CD4-positive, alpha-beta T cell treated with Interleukin-12 subunit alpha and Interleukin-12 subunit beta, for 1 hour (primary cell): ENCODE data around the gene CYLD.

ENCODE experiments used
- DNase-seq: peaks from one replicate; pipeline ENCODE4 v3.0.0-alpha.2; 2020

The CYLD gene

DNA sequence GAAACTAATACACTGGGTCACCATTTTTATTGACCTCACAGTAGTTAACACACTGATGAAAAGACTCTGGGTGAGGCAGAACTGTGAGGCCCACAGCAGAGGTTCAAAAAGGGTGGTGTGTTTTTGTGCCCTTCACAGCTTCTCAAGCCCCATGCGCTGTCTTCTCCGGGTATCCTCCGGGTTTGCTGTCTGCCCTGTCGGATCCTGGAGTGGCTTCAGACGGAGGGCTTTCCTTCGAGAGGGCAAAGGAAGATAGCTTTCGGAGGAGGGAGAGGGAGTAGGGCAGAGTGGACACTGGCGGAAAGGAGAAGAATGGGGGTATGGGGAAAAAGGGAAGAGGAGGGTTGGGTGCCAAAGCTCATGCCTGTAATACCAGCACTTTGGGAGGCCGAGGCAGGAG lies 80.8 kb downstream of the CYLD start:
- no peak for DNase-seq

DNA sequence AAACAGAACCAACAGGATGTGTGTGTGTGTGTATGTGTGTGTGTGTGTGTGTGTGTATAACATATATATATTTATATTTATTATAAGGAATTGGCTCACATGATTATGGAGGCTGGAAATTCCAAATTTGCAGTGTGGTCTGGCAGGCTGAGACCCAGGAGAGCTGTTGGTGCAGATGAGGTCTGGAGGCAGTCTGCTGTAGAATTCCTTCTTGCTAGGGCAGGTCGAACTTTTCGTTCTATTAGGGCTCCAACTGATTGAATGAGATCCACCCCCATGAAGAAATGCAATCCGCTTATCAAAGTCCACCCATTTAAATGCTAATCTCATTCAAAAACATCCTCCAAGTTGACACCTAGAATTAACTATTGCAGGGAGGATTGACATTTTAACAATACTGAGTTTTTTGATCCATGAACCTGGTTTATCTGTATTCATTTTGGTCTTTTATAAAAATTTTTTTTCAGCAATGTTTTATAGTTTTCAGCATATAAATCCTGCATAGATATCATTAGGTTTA lies 85.0 kb downstream of the CYLD start:
- no peak for DNase-seq

GRCh38 chr16:50828164-50828702 lies 86.3 kb downstream of the CYLD start:
- no peak for DNase-seq

- no peak for DNase-seq
These were observed 88.8 kb downstream of the CYLD start for GRCh38 chr16:50830698-50831097.

DNA sequence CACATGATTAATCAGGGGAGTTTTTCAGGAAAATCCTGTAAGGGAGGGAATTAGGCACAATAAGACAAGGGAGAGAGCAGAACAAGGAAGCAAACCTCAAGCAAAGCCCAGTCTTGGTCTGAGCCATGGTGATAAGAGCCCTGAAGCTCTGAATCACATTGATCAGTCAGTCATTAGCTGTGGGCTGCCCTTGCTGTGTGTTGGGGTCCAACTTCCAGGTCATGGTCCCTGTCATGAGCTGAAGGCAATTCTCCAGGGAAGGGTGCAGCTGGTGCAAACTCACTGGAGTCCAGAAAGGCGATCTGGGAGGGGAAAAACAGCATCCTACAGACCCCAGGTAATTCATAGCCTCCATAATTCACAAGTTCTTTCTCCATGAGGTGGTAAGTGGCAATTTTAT lies 89.9 kb downstream of the CYLD start:
- no peak for DNase-seq

DNA sequence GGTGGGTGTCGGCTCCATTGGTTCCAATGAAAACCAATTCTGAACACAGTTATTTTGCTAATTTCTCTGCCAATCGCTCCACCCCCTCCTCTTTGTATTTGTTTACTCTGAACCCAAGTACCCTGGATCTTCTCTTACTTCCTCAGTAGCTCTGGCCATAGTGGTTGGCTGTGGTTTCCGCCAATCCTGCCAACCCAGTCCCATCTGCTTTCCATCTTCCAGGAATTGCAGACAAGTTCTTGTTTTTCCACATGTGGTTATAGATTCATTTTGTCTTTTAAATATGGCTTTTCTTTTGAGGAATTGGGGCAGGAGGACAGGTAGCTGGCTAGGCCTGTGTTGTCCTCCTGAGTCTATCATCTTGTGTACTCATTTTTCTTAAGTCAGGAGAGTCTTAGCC lies 92.0 kb downstream of the CYLD start:
- no peak for DNase-seq

GRCh38 chr16:50834701-50835100 lies 92.8 kb downstream of the CYLD start:
- DNase-seq = no peak

DNA sequence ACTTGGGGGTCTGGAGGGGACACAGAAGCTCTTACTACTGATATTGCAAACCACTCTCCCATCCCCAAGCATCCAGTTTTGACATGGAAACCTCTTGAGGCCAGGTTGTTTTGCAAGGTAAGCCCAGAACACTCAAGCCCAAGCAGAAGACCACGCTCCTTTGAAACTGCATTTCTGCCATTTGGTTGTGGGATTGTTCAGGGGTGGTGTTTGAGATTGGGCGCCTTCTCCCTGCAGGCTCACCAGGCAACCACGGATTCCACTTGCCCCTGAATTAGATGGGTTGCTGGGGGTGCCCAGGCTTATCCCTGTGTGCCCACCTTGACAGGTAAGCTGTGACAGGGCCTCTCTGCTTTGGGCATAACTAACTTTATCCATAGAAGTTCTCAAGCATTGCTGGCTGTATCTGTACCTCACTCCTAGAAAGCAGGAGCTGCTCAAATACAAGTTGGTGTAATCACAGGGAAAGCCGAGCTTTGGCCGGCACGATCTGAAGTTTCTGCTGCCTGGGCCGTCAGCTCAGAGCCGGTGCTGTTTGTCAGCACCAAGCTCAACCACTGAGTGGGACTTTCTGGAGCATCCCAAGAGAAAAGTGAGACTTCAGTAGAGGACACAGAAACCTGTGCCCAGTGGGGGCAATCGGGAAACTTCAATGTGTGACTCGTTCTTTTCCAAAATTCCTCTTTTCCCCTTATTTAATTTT lies 93.6 kb downstream of the CYLD start:
- DNase-seq = no peak

DNA sequence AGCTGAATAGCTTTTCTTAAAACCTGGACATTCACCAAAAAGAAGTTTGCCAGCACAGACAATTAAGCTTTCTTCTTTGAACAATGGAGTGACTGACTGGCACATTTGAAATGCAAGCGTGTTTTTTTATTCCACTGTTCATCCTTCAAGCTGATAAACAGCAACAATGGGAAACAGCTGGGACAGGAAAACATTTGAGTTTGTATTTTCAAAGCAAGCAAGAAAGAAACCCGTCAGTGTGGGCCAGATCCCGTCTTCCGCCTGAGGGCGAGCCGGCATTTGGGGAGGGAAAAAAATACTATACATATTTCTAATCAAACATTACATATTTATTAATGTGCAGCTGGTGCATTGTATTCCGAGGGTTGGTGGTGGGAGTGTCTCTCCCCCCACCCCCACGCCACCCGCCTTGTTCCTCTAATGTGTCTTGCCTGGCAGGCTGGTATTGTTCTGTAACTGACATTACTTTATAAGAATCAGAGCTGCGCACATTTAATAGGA lies 94.3 kb downstream of the CYLD start:
- DNase-seq = no peak

- no peak for DNase-seq
These were observed 95.4 kb downstream of the CYLD start for GRCh38 chr16:50837324-50837723.

DNA sequence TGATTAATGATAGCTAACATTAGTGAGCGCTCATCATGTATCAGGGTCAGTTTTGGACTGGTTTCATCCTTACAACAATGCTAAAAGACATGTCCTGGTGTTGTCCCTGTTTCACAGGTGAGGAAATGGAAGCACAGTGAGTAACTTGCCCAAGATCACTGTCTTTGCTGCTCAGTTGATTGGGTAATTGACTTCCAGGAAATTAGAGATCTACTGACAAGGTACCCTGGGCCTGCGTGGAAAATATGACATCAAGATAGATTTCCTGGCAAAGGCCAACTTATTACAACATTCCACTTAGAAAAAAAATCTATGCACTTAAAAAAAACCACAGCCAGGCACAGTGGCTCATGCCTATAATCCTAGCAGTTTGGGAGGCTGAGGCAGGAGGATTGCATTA lies 96.3 kb downstream of the CYLD start:
- no peak for DNase-seq

DNA sequence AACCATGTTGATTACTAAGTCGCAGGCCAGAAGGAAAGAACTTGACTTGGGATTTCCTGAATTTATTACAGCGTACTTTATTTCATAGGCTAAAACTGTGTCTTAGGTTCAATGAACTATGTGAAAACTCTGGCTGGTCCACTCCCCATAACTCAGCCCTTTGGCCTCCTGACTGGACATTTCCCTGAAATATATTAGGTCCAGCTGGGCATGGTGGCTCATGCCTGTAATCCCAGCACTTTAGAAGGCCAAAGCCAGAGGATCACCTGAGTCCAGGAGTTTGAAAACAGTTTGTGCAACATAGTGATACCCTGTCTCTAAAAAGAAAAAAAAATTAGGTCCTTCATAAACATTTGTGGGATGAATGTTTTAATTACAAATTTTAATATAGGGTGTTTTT lies 97.0 kb downstream of the CYLD start:
- no peak for DNase-seq

GRCh38 chr16:50839356-50839755 lies 97.5 kb downstream of the CYLD start:
- no peak for DNase-seq

DNA sequence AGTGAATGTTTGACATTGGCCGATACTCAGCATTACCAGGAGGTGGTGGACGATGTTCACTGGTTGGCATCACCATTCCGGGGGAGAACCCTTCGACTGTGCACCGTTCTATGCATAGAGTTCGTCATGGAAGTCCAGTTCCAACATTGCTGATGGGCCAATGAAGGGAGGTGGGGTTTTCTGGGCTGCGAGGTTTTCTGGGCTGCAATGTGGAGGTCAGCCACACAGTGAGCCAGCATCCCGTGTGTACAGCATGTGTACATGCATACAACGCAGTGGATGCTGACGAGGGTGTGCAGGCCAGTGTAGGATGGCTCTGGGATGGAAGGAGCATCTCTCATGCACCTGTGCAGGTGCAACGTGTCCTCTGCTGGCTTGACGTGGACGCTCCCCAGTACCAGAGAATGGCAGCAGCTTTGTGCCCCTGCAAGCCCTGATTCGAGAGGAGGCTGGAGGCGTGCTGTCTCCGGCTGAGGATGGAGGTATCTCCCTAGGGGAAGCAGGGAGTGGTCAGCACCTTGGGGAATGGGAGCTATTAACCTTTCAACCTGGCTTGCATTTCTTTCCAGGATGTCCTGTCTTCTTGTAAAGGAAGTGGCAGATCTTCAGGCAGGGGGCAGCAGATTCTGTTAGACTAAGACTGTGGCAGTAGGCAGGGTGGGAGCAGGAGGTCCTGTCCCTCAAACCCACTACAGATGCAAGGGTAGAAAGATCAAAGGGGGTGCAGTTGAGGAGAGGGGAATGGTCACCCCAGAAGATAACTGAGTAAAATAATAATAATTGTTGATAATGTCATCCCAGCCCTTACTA lies 98.2 kb downstream of the CYLD start:
- DNase-seq = no peak

DNA sequence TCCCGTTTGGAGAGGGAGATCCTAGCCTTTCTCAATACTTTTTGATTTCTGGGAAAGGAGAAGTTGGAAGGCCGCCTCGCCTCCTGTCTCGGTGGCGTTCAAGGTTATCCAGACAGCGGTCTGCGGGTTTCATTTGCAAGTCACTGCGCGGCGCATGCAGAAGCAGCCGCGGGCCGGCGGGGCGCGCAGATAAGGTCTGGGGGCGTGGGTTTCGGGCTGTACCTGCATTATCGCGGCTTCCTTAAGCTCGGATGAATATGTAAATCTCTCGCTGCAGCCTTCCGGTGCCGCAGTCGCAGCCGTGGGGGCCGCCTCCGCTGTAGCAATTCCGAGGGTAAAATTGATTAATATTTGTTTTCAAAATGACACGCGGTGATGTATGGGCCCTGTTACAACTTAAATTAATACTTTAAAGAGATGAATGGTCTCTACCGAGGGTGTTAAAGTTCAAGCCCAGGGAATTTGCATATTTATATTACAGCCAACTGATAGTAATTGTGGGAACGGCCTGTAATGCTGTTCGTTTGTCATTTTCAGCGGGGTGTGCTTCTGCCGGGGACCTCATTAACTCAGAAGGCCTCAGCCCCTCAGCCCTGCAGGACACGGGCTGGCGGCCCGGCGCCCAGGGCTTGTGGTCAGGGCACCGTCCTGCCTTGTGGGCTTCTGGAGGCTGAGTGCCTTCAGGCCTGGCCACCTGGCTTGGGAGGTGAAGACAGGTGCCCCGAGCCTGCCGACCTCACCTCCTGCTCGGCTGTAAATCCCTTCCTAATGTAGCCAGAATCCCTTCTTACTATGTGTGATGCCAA lies 99.4 kb downstream of the CYLD start:
- peak; percentile 22 for DNase-seq

- no peak for DNase-seq
These were observed 100.2 kb downstream of the CYLD start for GRCh38 chr16:50842013-50842505.

GRCh38 chr16:50842589-50842988 lies 100.7 kb downstream of the CYLD start:
- no peak for DNase-seq

DNA sequence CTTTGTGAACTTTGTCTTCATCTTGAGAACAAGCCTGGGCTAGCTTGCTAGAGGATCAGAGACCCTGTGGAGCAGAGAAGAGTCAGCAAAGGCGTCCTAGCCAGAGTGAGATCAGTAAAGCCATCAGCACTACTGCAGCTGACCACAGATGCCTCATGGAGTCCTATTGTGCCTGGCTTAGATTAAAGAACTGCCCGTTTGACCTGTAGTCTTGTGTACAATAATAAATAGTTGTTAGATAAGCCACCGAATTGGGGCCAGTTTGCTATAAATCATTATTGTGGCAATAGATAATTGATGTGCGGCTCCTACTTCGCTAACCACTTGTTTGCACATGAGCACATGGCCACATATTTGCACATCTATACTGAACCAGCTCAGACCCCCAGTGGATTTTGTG lies 103.0 kb downstream of the CYLD start:
- no peak for DNase-seq

DNA sequence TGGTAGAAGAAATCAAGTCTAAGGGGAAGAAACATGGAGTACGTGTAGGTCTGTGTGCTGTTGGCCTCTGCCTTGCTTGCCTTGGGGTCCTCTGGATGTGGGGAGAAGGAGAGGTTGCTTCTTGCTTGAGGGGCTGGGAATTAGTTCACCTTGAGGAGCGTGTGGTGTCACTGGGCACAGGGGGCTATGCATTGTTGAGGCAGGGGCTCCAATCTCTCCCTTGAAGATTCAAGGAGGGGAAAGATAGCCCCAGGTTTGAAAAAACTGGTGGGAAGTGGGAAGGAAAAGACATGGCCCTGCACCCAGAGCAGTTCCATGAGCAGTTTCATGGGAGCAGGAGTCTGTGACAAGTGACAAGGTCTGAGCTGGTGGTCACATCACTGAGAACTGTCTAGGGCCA lies 103.4 kb downstream of the CYLD start:
- no peak for DNase-seq

GRCh38 chr16:50846511-50846910 lies 104.6 kb downstream of the CYLD start:
- DNase-seq = no peak

- DNase-seq = no peak
These were observed 105.3 kb downstream of the CYLD start for GRCh38 chr16:50847166-50847565.

DNA sequence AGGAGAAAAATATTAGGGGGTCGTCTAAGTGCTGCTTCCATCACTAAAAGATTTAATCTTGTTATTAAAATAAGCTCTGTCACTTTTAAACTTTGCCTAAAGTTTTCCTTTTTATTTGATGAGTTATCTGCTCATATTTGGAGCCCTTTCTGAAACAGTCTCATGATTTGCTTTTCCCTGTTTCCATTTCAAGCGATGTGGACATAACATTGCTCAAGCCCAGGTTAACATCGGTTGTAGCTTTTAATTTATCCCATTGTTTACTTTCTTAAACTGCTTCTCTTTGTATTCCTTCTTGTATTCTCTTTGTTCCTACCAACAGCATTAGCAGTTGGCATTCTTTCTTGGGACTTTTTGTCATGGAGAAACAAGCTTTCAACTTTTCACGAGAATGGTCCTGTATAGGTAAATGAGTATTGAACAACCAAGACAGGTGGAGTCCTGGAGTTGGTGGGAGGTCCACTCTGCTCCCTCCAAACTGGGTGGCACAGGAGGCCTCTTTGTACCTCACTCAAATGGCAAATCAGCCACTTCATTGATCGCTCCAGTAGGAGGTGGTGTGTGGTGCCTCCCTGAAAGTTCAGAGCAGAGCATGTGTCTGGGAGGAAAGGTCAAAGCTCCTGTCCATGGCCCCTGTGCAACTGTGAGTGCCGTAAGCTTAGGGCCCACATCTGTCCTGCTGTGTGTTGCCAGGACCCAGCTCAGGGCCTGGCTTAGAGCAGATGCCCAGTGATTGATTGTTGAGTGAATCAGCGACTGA lies 107.0 kb downstream of the CYLD start:
- DNase-seq = no peak
